Hindlimb muscle (tissue), 1 donor: ENCODE results near the gene STK32B. TPM values are rescaled to one million over a fixed set of nuclear protein-coding genes. Genes with fewer than 3 reads are reported as not detected.

ENCODE experiments used
- DNase-seq: peaks from one replicate; pipeline ENCODE4 v3.0.0-alpha.2; 2013
- polyA plus RNA-seq: library from polyadenylated mRNA; unstranded; fragments of 120-200 nt; gene quantifications from one replicate; pipeline ENCODE4 v1.2.1, GENCODE V29; 2013; ENCODE audit not compliant: insufficient read length

The STK32B gene
- polyA plus RNA-seq, 1 donor: 6.6 TPM

GRCh38 chr4:5072948-5073347, 21.7 kb downstream of the STK32B start:
- no peak for DNase-seq

GRCh38 chr4:5078009-5078408, 26.7 kb downstream of the STK32B start:
- no peak for DNase-seq

GRCh38 chr4:5079581-5079980, 28.3 kb downstream of the STK32B start:
- no peak for DNase-seq

- DNase-seq: no peak
Measured at GRCh38 chr4:5081441-5081999, 30.2 kb downstream of the STK32B start.

GRCh38 chr4:5082376-5082775, 31.1 kb downstream of the STK32B start:
- DNase-seq: no peak

GRCh38 chr4:5084911-5085475, 33.7 kb downstream of the STK32B start:
- DNase-seq: no peak

GRCh38 chr4:5086535-5086934, 35.3 kb downstream of the STK32B start:
- no peak for DNase-seq

GRCh38 chr4:5096261-5096660, 45.0 kb downstream of the STK32B start:
- DNase-seq: no peak

- DNase-seq: no peak
Measured at GRCh38 chr4:5098176-5098575, 46.9 kb downstream of the STK32B start.

GRCh38 chr4:5100336-5100735, 49.1 kb downstream of the STK32B start:
- DNase-seq: no peak

GRCh38 chr4:5100986-5101385, 49.7 kb downstream of the STK32B start:
- no peak for DNase-seq

GRCh38 chr4:5101571-5101970, 50.3 kb downstream of the STK32B start:
- DNase-seq: no peak

- no peak for DNase-seq
Measured at GRCh38 chr4:5110901-5111300, 59.6 kb downstream of the STK32B start.

GRCh38 chr4:5112333-5113095, 61.2 kb downstream of the STK32B start:
- DNase-seq: no peak

GRCh38 chr4:5114950-5115349, 63.7 kb downstream of the STK32B start:
- DNase-seq: no peak

GRCh38 chr4:5118091-5118786, 67.0 kb downstream of the STK32B start:
- no peak for DNase-seq

- DNase-seq: peak; percentile 19
Measured at GRCh38 chr4:5118994-5119835, 67.9 kb downstream of the STK32B start.

GRCh38 chr4:5120067-5120466, 68.8 kb downstream of the STK32B start:
- DNase-seq: no peak

GRCh38 chr4:5120468-5120867, 69.2 kb downstream of the STK32B start:
- DNase-seq: no peak

- no peak for DNase-seq
Measured at GRCh38 chr4:5122114-5122513, 70.8 kb downstream of the STK32B start.

- DNase-seq: no peak
Measured at GRCh38 chr4:5124876-5125275, 73.6 kb downstream of the STK32B start.

- DNase-seq: no peak
Measured at GRCh38 chr4:5125321-5125720, 74.0 kb downstream of the STK32B start.

GRCh38 chr4:5126231-5126630, 75.0 kb downstream of the STK32B start:
- DNase-seq: peak; percentile 26
